HG02981 (cell line): ENCODE data around the gene USP19.
A peak's percentile ranks its signal among the peaks of the same experiment; 100 is the strongest.

Source experiments
- ATAC-seq: cut with Tn5 transposase; IDR thresholded peaks from one replicate; pipeline ENCODE4 v1.9.1; 2021; ENCODE audit warnings: mild to moderate bottlenecking, moderate library complexity; ENCODE audit not compliant: unreplicated experiment

USP19 gene

GRCh38 chr3:49133226-49133951 is 12.8 kb upstream of the USP19 start:
- ATAC-seq: no peak

GRCh38 chr3:49132437-49133225 is 12.0 kb upstream of the USP19 start, which contains the start of gene LAMB2:
Gene LAMB2 (minus strand): TSS chr3:49133050. CDS start chr3:49132867, 183 bp downstream.
- ATAC-seq: no peak

GRCh38 chr3:49132073-49132436 is 11.4 kb upstream of the USP19 start:
- ATAC-seq: no peak

GRCh38 chr3:49131576-49131975 is 11.0 kb upstream of the USP19 start:
- no peak for ATAC-seq

GRCh38 chr3:49131040-49131439 is 10.4 kb upstream of the USP19 start:
- ATAC-seq: no peak

- ATAC-seq: no peak
Observed at GRCh38 chr3:49124991-49125670, 4.5 kb upstream of the USP19 start.

- no peak for ATAC-seq
Observed at GRCh38 chr3:49124203-49124602, 3.6 kb upstream of the USP19 start.

- ATAC-seq: no peak
Observed at GRCh38 chr3:49123687-49124086, 3.1 kb upstream of the USP19 start.

GRCh38 chr3:49122886-49123545 is 2.4 kb upstream of the USP19 start:
- no peak for ATAC-seq

- no peak for ATAC-seq
Observed at GRCh38 chr3:49122451-49122850, 1.8 kb upstream of the USP19 start.

GRCh38 chr3:49122022-49122421 is 1.4 kb upstream of the USP19 start:
- no peak for ATAC-seq

- ATAC-seq: no peak
Observed at GRCh38 chr3:49121132-49121736, 611 bp upstream of the USP19 start.

GRCh38 chr3:49120096-49120437 is 556 bp downstream of the USP19 start:
- peak; percentile 9 for ATAC-seq

GRCh38 chr3:49119439-49119838 is 1.2 kb downstream of the USP19 start:
- no peak for ATAC-seq

- ATAC-seq: no peak
Observed at GRCh38 chr3:49119036-49119435, 1.6 kb downstream of the USP19 start.

- no peak for ATAC-seq
Observed at GRCh38 chr3:49112262-49112661, 8.4 kb downstream of the USP19 start.

GRCh38 chr3:49111347-49111746 is 9.3 kb downstream of the USP19 start:
- no peak for ATAC-seq

- ATAC-seq: no peak
Observed at GRCh38 chr3:49110780-49111179, 9.8 kb downstream of the USP19 start.

GRCh38 chr3:49108346-49108745 is 12.3 kb downstream of the USP19 start:
- ATAC-seq: no peak

- peak; percentile 92 for ATAC-seq
Observed at GRCh38 chr3:49104427-49105291, 16.0 kb downstream of the USP19 start, which contains the start of gene QARS1. Gene QARS1 (minus strand): TSS chr3:49104757. CDS start chr3:49104733, 24 bp downstream.
